Erythroblast (primary cell): ENCODE measurements around the gene ESPN.

Source experiments
- DNase-seq, 2 experiments: peaks; one replicate each; lab custom pipeline; 2025; lab: John Stamatoyannopoulos, UW
- GATA1 ChIP-seq: IDR thresholded peaks from 2 replicates; pipeline ENCODE4 v1.6.1; 2011; ENCODE audit warnings: low read depth, mild to moderate bottlenecking, control low read depth, low read length, moderate library complexity
- POLR2A ChIP-seq: IDR thresholded peaks from 2 replicates; pipeline ENCODE4 v1.6.1; 2011; ENCODE audit warnings: mild to moderate bottlenecking, low read length

ESPN gene

GRCh38 chr1:6466023-6466422 lies 41.4 kb downstream of the ESPN start, which contains the start of gene TNFRSF25:
Gene TNFRSF25, minus strand, starts transcription at chr1:6466173. Its CDS starts 66 bp downstream, at chr1:6466107.
- DNase-seq, result no peak
- no peak for TF ChIP-seq POLR2A
- no peak for TF ChIP-seq GATA1

- no peak for DNase-seq
Measured at GRCh38 chr1:6466751-6467150, 42.2 kb downstream of the ESPN start.

GRCh38 chr1:6467224-6467623 lies 42.6 kb downstream of the ESPN start:
- no peak for DNase-seq
- TF ChIP-seq GATA1 (no peak), POLR2A (no peak)

More at GRCh38 chr1:6466751-6467150, 42.2 kb downstream of the ESPN start:
- no peak for TF ChIP-seq GATA1
- TF ChIP-seq POLR2A, result no peak

GRCh38 chr1:6467744-6468688 lies 43.4 kb downstream of the ESPN start:
- DNase-seq, result no peak
- no peak for TF ChIP-seq POLR2A
- TF ChIP-seq GATA1, result no peak

- no peak for DNase-seq
- no peak for TF ChIP-seq POLR2A
- no peak for TF ChIP-seq GATA1
Measured at GRCh38 chr1:6468729-6469461, 44.3 kb downstream of the ESPN start.

- no peak for DNase-seq
Measured at GRCh38 chr1:6470132-6471085, 45.8 kb downstream of the ESPN start.

GRCh38 chr1:6471086-6471969 lies 46.8 kb downstream of the ESPN start:
- TF ChIP-seq GATA1 (no peak), POLR2A (no peak)
- DNase-seq, result no peak

More at GRCh38 chr1:6470132-6471085, 45.8 kb downstream of the ESPN start:
- TF ChIP-seq GATA1 (no peak), POLR2A (no peak)

GRCh38 chr1:6471970-6472368 lies 47.4 kb downstream of the ESPN start:
- DNase-seq, result no peak
- TF ChIP-seq GATA1 (no peak), POLR2A (no peak)

- DNase-seq, result peak; percentile 28
- TF ChIP-seq GATA1 (no peak), POLR2A (no peak)
Measured at GRCh38 chr1:6472391-6472790, 47.8 kb downstream of the ESPN start.

- no peak for TF ChIP-seq GATA1
- no peak for TF ChIP-seq POLR2A
- no peak for DNase-seq
Measured at GRCh38 chr1:6473156-6473555, 48.6 kb downstream of the ESPN start.

- TF ChIP-seq GATA1 (no peak), POLR2A (no peak)
- DNase-seq, result no peak
Measured at GRCh38 chr1:6473974-6474814, 49.6 kb downstream of the ESPN start.
